Measurements from ENCODE around the gene ZC3H7A. TPM values are rescaled to one million over a fixed set of nuclear protein-coding genes. Genes with fewer than 3 reads are reported as not detected.

ZC3H7A gene
- total and polyA plus RNA-seq, 2 of the 4 experiments (the other 2 are of a cell fraction), result 22.2 to 53.9 TPM

Small RNA genes lying within 50 kb of the gene (microRNA-seq; reads per million reads assigned to microRNA genes)
- not detected for gene RF00017 (ENCODE audit: insufficient read depth, insufficient read length)

Small RNA genes lying within 50 kb of the gene (small RNA-seq; reads per million reads assigned to genes)
- 0 reads per million in 5 experiments for gene RF00017

Other genes with a start within 250 kb of the ZC3H7A start
- 96.9 and 113 TPM in 2 replicates for gene LITAF, start 210.3 kb downstream of the ZC3H7A start, total RNA-seq (2012; rRNA removed)
- gene LITAF, start 210.3 kb downstream of the ZC3H7A start, polyA plus RNA-seq (2012; rRNA removed), result 203 and 206 TPM in 2 replicates
- gene SNN, start 128.8 kb downstream of the ZC3H7A start, total RNA-seq (2012; rRNA removed), result 8.6 and 10.0 TPM in 2 replicates
- 11.8 and 13.0 TPM in 2 replicates for gene SNN, start 128.8 kb downstream of the ZC3H7A start, polyA plus RNA-seq (2012; rRNA removed)
- gene TXNDC11, start 54.4 kb downstream of the ZC3H7A start, total RNA-seq (2012; rRNA removed), result 23.9 and 25.3 TPM in 2 replicates
- 42.9 and 50.0 TPM in 2 replicates for gene TXNDC11, start 54.4 kb downstream of the ZC3H7A start, polyA plus RNA-seq (2012; rRNA removed)
- gene RSL1D1, start 54.3 kb upstream of the ZC3H7A start, total RNA-seq (2012; rRNA removed), result 77.4 and 137 TPM in 2 replicates
- gene RSL1D1, start 54.3 kb upstream of the ZC3H7A start, polyA plus RNA-seq (2012; rRNA removed), result 55.8 and 63.8 TPM in 2 replicates
- gene GSPT1, start 118.7 kb upstream of the ZC3H7A start, total RNA-seq (2012; rRNA removed), result 84.8 and 121 TPM in 2 replicates
- gene GSPT1, start 118.7 kb upstream of the ZC3H7A start, polyA plus RNA-seq (2012; rRNA removed), result 68.8 and 76.3 TPM in 2 replicates
- 1.4 and 2.2 TPM in 2 replicates for gene NPIPB2, start 144.8 kb upstream of the ZC3H7A start, total RNA-seq (2012; rRNA removed)
- 7.7 and 13.4 TPM in 2 replicates for gene NPIPB2, start 144.8 kb upstream of the ZC3H7A start, polyA plus RNA-seq (2012; rRNA removed)
- gene TNFRSF17, start 168.0 kb upstream of the ZC3H7A start, total RNA-seq (2012; rRNA removed), result not detected in 2 replicates
- not detected in 2 replicates for gene TNFRSF17, start 168.0 kb upstream of the ZC3H7A start, polyA plus RNA-seq (2012; rRNA removed)
- gene SNX29, start 179.5 kb upstream of the ZC3H7A start, total RNA-seq (2012; rRNA removed), result 14.7 and 21.3 TPM in 2 replicates
- 5.0 TPM in 2 replicates for gene SNX29, start 179.5 kb upstream of the ZC3H7A start, polyA plus RNA-seq (2012; rRNA removed)

Measured in IMR-90 (cell line).